GM23248 (cell line): ENCODE measurements around the gene HLX. TPM values are rescaled to one million over a fixed set of nuclear protein-coding genes. Genes with fewer than 3 reads are reported as not detected.
A peak's percentile ranks its signal among the peaks of the same experiment; 100 is the strongest.

Experiments
- DNase-seq: peaks from one replicate; pipeline ENCODE4 v3.0.0-alpha.2; 2015
- H2AFZ ChIP-seq: fragments of 200-600 bp; sonication (generic); 2 replicates; pipeline ENCODE4 v1.6.1; 2016; ENCODE audit warnings: antibody characterized with exemption
- H3F3A ChIP-seq: fragments of 200-600 bp; sonication (generic); 2 replicates; pipeline ENCODE4 v1.6.1; 2016; ENCODE audit warnings: mild to moderate bottlenecking, antibody characterized with exemption, mixed run types; ENCODE audit not compliant: insufficient read depth
- H3K27ac ChIP-seq: fragments of 200-600 bp; sonication (generic); 2 replicates; pipeline ENCODE4 v1.5.1; 2016; ENCODE audit warnings: mild to moderate bottlenecking
- H3K27me3 ChIP-seq: fragments of 200-600 bp; sonication (generic); replicated peaks from 2 replicates; pipeline ENCODE4 v1.6.1; 2016; ENCODE audit warnings: mild to moderate bottlenecking; ENCODE audit not compliant: insufficient read depth
- H3K36me3 ChIP-seq: fragments of 200-600 bp; sonication (generic); 2 replicates; pipeline ENCODE4 v1.6.1; 2016; ENCODE audit warnings: low read depth, mild to moderate bottlenecking
- H3K4me1 ChIP-seq: fragments of 200-600 bp; sonication (generic); 2 replicates; pipeline ENCODE4 v1.6.1; 2016; ENCODE audit warnings: mild to moderate bottlenecking; ENCODE audit not compliant: insufficient read depth
- H3K4me2 ChIP-seq: fragments of 200-600 bp; sonication (generic); one replicate; pipeline ENCODE4 v1.6.1; 2016; ENCODE audit warnings: mild to moderate bottlenecking; ENCODE audit not compliant: unreplicated experiment
- H3K4me3 ChIP-seq: fragments of 200-600 bp; sonication (generic); 2 replicates; pipeline ENCODE4 v1.5.1; 2016; ENCODE audit warnings: mild to moderate bottlenecking
- H3K79me2 ChIP-seq: fragments of 200-600 bp; sonication (generic); 2 replicates; pipeline ENCODE4 v1.6.1; 2016; ENCODE audit warnings: mild to moderate bottlenecking; ENCODE audit not compliant: insufficient read depth
- H3K9ac ChIP-seq: fragments of 200-600 bp; sonication (generic); 2 replicates; pipeline ENCODE4 v1.6.1; 2016; ENCODE audit warnings: mild to moderate bottlenecking
- H3K9me2 ChIP-seq: fragments of 200-600 bp; sonication (generic); 2 replicates; pipeline ENCODE4 v1.6.1; 2016; ENCODE audit warnings: mixed run types, mild to moderate bottlenecking, moderate library complexity; ENCODE audit not compliant: insufficient read depth
- H3K9me3 ChIP-seq: fragments of 200-600 bp; sonication (generic); one replicate; pipeline ENCODE4 v1.6.1; 2017; ENCODE audit warnings: low read depth
- H4K20me1 ChIP-seq: fragments of 200-600 bp; sonication (generic); 2 replicates; pipeline ENCODE4 v1.6.0; 2016; ENCODE audit not compliant: insufficient read depth
- EZH2 ChIP-seq: fragments of 200-600 bp; sonication (generic); IDR thresholded peaks from 2 replicates; pipeline ENCODE4 v1.6.1; 2018; ENCODE audit warnings: antibody characterized with exemption, mild to moderate bottlenecking; ENCODE audit not compliant: insufficient read depth, poor library complexity, severe bottlenecking
- EZH2phosphoT487 ChIP-seq: fragments of 200-600 bp; sonication (generic); IDR thresholded peaks from 2 replicates; pipeline ENCODE4 v1.6.1; 2018; ENCODE audit warnings: antibody characterized with exemption, moderate library complexity, mild to moderate bottlenecking, low read depth; ENCODE audit not compliant: insufficient read depth
- WGBS, 2 experiments: methylation state at CpG; one replicate each; pipeline ENCODE4 v1.1.6; 2015 to 2017; ENCODE audit warnings: low lambda C conversion rate in 2 of 2, low coverage in 1 of 2; ENCODE audit errors: missing lambda C conversion rate in 2 of 2; 5-methylcytosine and 5-hydroxymethylcytosine counted together
- in situ Hi-C: fragments of 300-500 bp; cut with MboI; formaldehyde crosslinking; loops from 2 replicates; pipeline ENCODE4 v1.15.0; 2020
- polyA plus RNA-seq: library from polyadenylated mRNA; unstranded; fragments of >200 nt; fragmentation: Nextera tagmentation; extraction: Ambion mirVana; gene quantifications from 2 replicates; pipeline ENCODE4 v1.2.1, GENCODE V29; 2016
- total RNA-seq: library from RNA; depleted of rRNA; stranded (reverse); fragments of >200 nt; shearing (Covaris generic); gene quantifications from 2 replicates; pipeline ENCODE4 v1.2.3, GENCODE V29; 2014

Gene HLX
- total and polyA plus RNA-seq, 2 experiments from 2014 or later, result 20.0 to 24.2 TPM

- Histone ChIP-seq H3K9ac (no peak overlapping the region), H4K20me1 (no peaks in the 10 kb centered on the region), H3K4me1 (no peaks in the 10 kb centered on the region), H3K9me2 (no peaks in the 10 kb centered on the region), H3K27ac (no peak overlapping the region), H3K36me3 (no peaks in the 10 kb centered on the region), H3K79me2 (no peaks in the 10 kb centered on the region), H3F3A (no peaks in the 10 kb centered on the region), H3K4me3 (no peak overlapping the region), H3K9me3 (no peaks in the 10 kb centered on the region), H3K27me3 (no peaks in the 10 kb centered on the region), H3K4me2 (no peak overlapping the region), H2AFZ (no peak overlapping the region)
- WGBS, 2 experiments, result 90 to 93% methylated on average over 2 of the region's 2 CpGs
- no peak for TF ChIP-seq EZH2
- no peak for TF ChIP-seq EZH2phosphoT487
- in situ Hi-C loops, result loop anchor here (10.0 kb wide), 2 partner anchors 332 to 562 kb away; no protein-coding TSS in a partner anchor
- no peak for DNase-seq
Observed at GRCh38 chr1:220873087-220873486, 6.2 kb upstream of the HLX start.

- Histone ChIP-seq H4K20me1 (no peaks in the 10 kb centered on the region), H3K27ac (no peak overlapping the region), H2AFZ (no peak overlapping the region), H3K9me3 (no peaks in the 10 kb centered on the region), H3K36me3 (no peaks in the 10 kb centered on the region), H3K4me3 (no peak overlapping the region), H3K27me3 (no peaks in the 10 kb centered on the region), H3F3A (no peaks in the 10 kb centered on the region), H3K4me1 (no peaks in the 10 kb centered on the region), H3K9me2 (no peaks in the 10 kb centered on the region), H3K4me2 (peak overlapping the region; percentile 20), H3K79me2 (no peaks in the 10 kb centered on the region), H3K9ac (no peak overlapping the region)
- WGBS, 2 experiments, result 44 to 45% methylated on average over 8 of the region's 8 CpGs
- DNase-seq, result peak; percentile 74
- no peak for TF ChIP-seq EZH2
- in situ Hi-C loops, result loop anchor here (10.0 kb wide), 2 partner anchors 331 to 561 kb away; no protein-coding TSS in a partner anchor
Observed at GRCh38 chr1:220873868-220874655, 5.2 kb upstream of the HLX start.

GRCh38 chr1:220875260-220875659, 4.0 kb upstream of the HLX start:
- H3K79me2 ChIP-seq, result peaks cover 6% of the 10 kb centered on the region
- H3K9me2 ChIP-seq, result no peaks in the 10 kb centered on the region
- TF ChIP-seq EZH2 (no peak), EZH2phosphoT487 (no peak)
- H3K4me3 ChIP-seq, result no peak overlapping the region
- no peaks in the 10 kb centered on the region for H4K20me1 ChIP-seq
- no peak overlapping the region for H2AFZ ChIP-seq
- no peak overlapping the region for H3K27ac ChIP-seq
- no peaks in the 10 kb centered on the region for H3K9me3 ChIP-seq
- H3K27me3 ChIP-seq, result no peaks in the 10 kb centered on the region
- in situ Hi-C loops, result loop anchor here (10.0 kb wide), 2 partner anchors 330 to 560 kb away; no protein-coding TSS in a partner anchor
- H3K9ac ChIP-seq, result no peak overlapping the region
- no peak overlapping the region for H3K4me2 ChIP-seq
- 76 to 95% methylated on average over 1 of the region's 1 CpG for WGBS, 2 experiments
- DNase-seq, result no peak
- no peaks in the 10 kb centered on the region for H3K4me1 ChIP-seq
- no peaks in the 10 kb centered on the region for H3K36me3 ChIP-seq
- no peaks in the 10 kb centered on the region for H3F3A ChIP-seq

GRCh38 chr1:220876511-220877376, 2.5 kb upstream of the HLX start:
- in situ Hi-C loops, result loop anchor here (10.0 kb wide), 2 partner anchors 328 to 558 kb away; no protein-coding TSS in a partner anchor
- H4K20me1 ChIP-seq, result no peaks in the 10 kb centered on the region
- 0 out of 2 replicates have a peak, but pooled peaks cover under 1% of the 10 kb centered on the region for H3K4me1 ChIP-seq
- no peak overlapping the region for H3K27ac ChIP-seq
- no peak overlapping the region for H2AFZ ChIP-seq
- peaks cover 8% of the 10 kb centered on the region; the same call in 1 of the 2 replicates for H3F3A ChIP-seq
- WGBS, 2 experiments, result 95% methylated on average over 40 to 54 of the region's 54 CpGs
- H3K4me3 ChIP-seq, result no peak overlapping the region
- no peak overlapping the region for H3K9ac ChIP-seq
- no peak overlapping the region for H3K4me2 ChIP-seq
- no peaks in the 10 kb centered on the region for H3K27me3 ChIP-seq
- peaks cover 21% of the 10 kb centered on the region for H3K79me2 ChIP-seq
- no peak for TF ChIP-seq EZH2
- no peak for TF ChIP-seq EZH2phosphoT487
- no peaks in the 10 kb centered on the region for H3K9me3 ChIP-seq
- no peaks in the 10 kb centered on the region for H3K36me3 ChIP-seq
- no peak for DNase-seq
- no peaks in the 10 kb centered on the region for H3K9me2 ChIP-seq
